Cardiac muscle cell (in vitro differentiated cells and primary cell): ENCODE results near the gene SLC24A3. TPM values are rescaled to one million over a fixed set of nuclear protein-coding genes. Genes with fewer than 3 reads are reported as not detected.

ENCODE experiments used
- DNase-seq, 2 donors: peaks; one replicate each; pipeline versions ENCODE4 v3.0.0 to v3.0.0-alpha.2; 2010 to 2017; ENCODE audit warnings: low read depth in 1 of 2, low spot score in 1 of 2
- H3K27ac ChIP-seq: fragments of 200-600 bp; sonication (generic); 2 replicates; pipeline ENCODE4 v1.5.1; 2016
- H3K27me3 ChIP-seq: fragments of 200-600 bp; sonication (generic); 2 replicates; pipeline ENCODE4 v1.6.0; 2016; ENCODE audit warnings: control low read depth
- H3K36me3 ChIP-seq: fragments of 200-600 bp; sonication (generic); 2 replicates; pipeline ENCODE4 v1.5.1; 2016; ENCODE audit warnings: control low read depth
- H3K4me1 ChIP-seq: fragments of 200-600 bp; sonication (generic); 2 replicates; pipeline ENCODE4 v1.8.1; 2017; ENCODE audit warnings: low read depth, mild to moderate bottlenecking, mixed run types
- H3K4me3 ChIP-seq: fragments of 200-600 bp; sonication (generic); 2 replicates; pipeline ENCODE4 v1.5.1; 2016; ENCODE audit warnings: mild to moderate bottlenecking
- H3K9me3 ChIP-seq: fragments of 200-600 bp; sonication (generic); 2 replicates; pipeline ENCODE4 v1.5.1; 2017; ENCODE audit warnings: low read depth, mild to moderate bottlenecking, control low read depth
- CTCF ChIP-seq: IDR thresholded peaks from 2 replicates; pipeline ENCODE4 v1.5.1; 2012; ENCODE audit warnings: low read depth, mild to moderate bottlenecking, low read length
- polyA plus RNA-seq: library from polyadenylated mRNA; unstranded; fragments of >200 nt; fragmentation: Nextera tagmentation; extraction: Ambion mirVana; gene quantifications from 2 replicates; pipeline ENCODE4 v1.2.1, GENCODE V29; 2016
- total RNA-seq: library from RNA; depleted of rRNA; stranded (reverse); fragments of >200 nt; gene quantifications from 2 replicates; pipeline ENCODE4 v1.2.3, GENCODE V29; 2016

The SLC24A3 gene
- total and polyA plus RNA-seq, 2 experiments from 2014 or later, result 1.6 to 1.7 TPM

- no peaks in the 10 kb centered on the region for H3K9me3 ChIP-seq
- H3K4me1 ChIP-seq, result no peaks in the 10 kb centered on the region
- no peaks in the 10 kb centered on the region for H3K36me3 ChIP-seq
- no peak for DNase-seq
- no peak overlapping the region for H3K27ac ChIP-seq
- no peak for TF ChIP-seq CTCF
- H3K4me3 ChIP-seq, result no peak overlapping the region
- no peaks in the 10 kb centered on the region for H3K27me3 ChIP-seq
Measured at GRCh38 chr20:19376451-19377229, 164.2 kb downstream of the SLC24A3 start.

- H3K4me3 ChIP-seq, result no peak overlapping the region
- DNase-seq, result no peak
- no peaks in the 10 kb centered on the region for H3K36me3 ChIP-seq
- H3K9me3 ChIP-seq, result no peaks in the 10 kb centered on the region
- no peaks in the 10 kb centered on the region for H3K4me1 ChIP-seq
- H3K27ac ChIP-seq, result no peak overlapping the region
- TF ChIP-seq CTCF, result no peak
- H3K27me3 ChIP-seq, result no peaks in the 10 kb centered on the region
Measured at GRCh38 chr20:19378058-19378457, 165.6 kb downstream of the SLC24A3 start.

- no peaks in the 10 kb centered on the region for H3K9me3 ChIP-seq
- DNase-seq, result no peak
- no peak overlapping the region for H3K27ac ChIP-seq
- TF ChIP-seq CTCF, result no peak
- no peaks in the 10 kb centered on the region for H3K27me3 ChIP-seq
- no peaks in the 10 kb centered on the region for H3K36me3 ChIP-seq
- H3K4me3 ChIP-seq, result no peak overlapping the region
- H3K4me1 ChIP-seq, result no peaks in the 10 kb centered on the region
Measured at GRCh38 chr20:19380211-19380610, 167.8 kb downstream of the SLC24A3 start.

- Histone ChIP-seq H3K4me1 (no peaks in the 10 kb centered on the region), H3K27me3 (no peaks in the 10 kb centered on the region), H3K4me3 (no peak overlapping the region), H3K27ac (no peak overlapping the region), H3K9me3 (no peaks in the 10 kb centered on the region), H3K36me3 (no peaks in the 10 kb centered on the region)
- peak in 1 of 2 donors; percentile 1 for DNase-seq
- no peak for TF ChIP-seq CTCF
Measured at GRCh38 chr20:19381947-19382346, 169.5 kb downstream of the SLC24A3 start.

- Histone ChIP-seq H3K9me3 (no peaks in the 10 kb centered on the region), H3K4me3 (no peak overlapping the region), H3K27ac (no peak overlapping the region), H3K4me1 (no peaks in the 10 kb centered on the region), H3K36me3 (no peaks in the 10 kb centered on the region), H3K27me3 (no peaks in the 10 kb centered on the region)
- peak in 1 of 2 donors; percentile 2 for DNase-seq
- TF ChIP-seq CTCF, result no peak
Measured at GRCh38 chr20:19382386-19383340, 170.2 kb downstream of the SLC24A3 start.
